A549 (cell line): ENCODE measurements around the gene CRYBA4. TPM values are rescaled to one million over a fixed set of nuclear protein-coding genes. Genes with fewer than 3 reads are reported as not detected.

Experiments used
- ATAC-seq, 2 experiments: fragments of 200-7000 bp in 1 of 2; fragments of >200 bp in 1 of 2; cut with Nextera tagmentation in 1 of 2; cut with Tn5 transposase in 1 of 2; 3 replicates each; pipeline versions ENCODE4 v1.8.0 to v1.9.1; 2018 to 2020; ENCODE audit warnings: mild to moderate bottlenecking in 1 of 2, moderate library complexity in 1 of 2
- CTCF ChIA-PET: fragments of 300-600 bp; sonication (Branson Sonifier 250); formaldehyde crosslinking; extraction: SDS; loops from one replicate; lab custom pipeline; 2021; ENCODE audit warnings: antibody characterized with exemption, inconsistent platforms; lab: Yijun Ruan, JAX
- POLR2A ChIA-PET: fragments of 350-600 bp; formaldehyde crosslinking; extraction: SDS; loops from one replicate; lab custom pipeline; 2021; ENCODE audit warnings: antibody characterized with exemption, inconsistent platforms; lab: Yijun Ruan, JAX
- DNase-seq, 2 experiments: peaks; one replicate each; pipeline versions ENCODE4 v3.0.0 to v3.0.0-alpha.2; 2011 to 2016; ENCODE audit warnings: low read depth in 1 of 2, low spot score in 1 of 2
- FAIRE-seq: peaks from 2 replicates; lab custom pipeline; 2011; peaks lifted over from hg19 to GRCh38; lab: Jason Lieb, UNC
- H3K27ac ChIP-seq, 2 experiments: fragments of >200 bp; sonication (Bioruptor Twin); formaldehyde crosslinking; 3 replicates each; pipeline ENCODE4 v1.5.1; 2016 to 2017
- H3K4me1 ChIP-seq: fragments of >200 bp; sonication (Bioruptor Twin); formaldehyde crosslinking; 3 replicates; pipeline ENCODE4 v1.6.1; 2016
- H3K4me2 ChIP-seq: fragments of >200 bp; sonication (Bioruptor Twin); formaldehyde crosslinking; 3 replicates; pipeline ENCODE4 v1.6.1; 2016
- H3K4me3 ChIP-seq: fragments of >200 bp; sonication (Bioruptor Twin); formaldehyde crosslinking; 3 replicates; pipeline ENCODE4 v1.5.1; 2016
- H3K9me3 ChIP-seq: fragments of >200 bp; sonication (Bioruptor Twin); formaldehyde crosslinking; 3 replicates; pipeline ENCODE4 v1.6.1; 2016
- BHLHE40 ChIP-seq: IDR thresholded peaks from 2 replicates; pipeline ENCODE4 v1.6.1; 2012; ENCODE audit warnings: low read depth, low read length, inconsistent platforms
- CHD2 ChIP-seq: fragments of 150-350 bp; IDR thresholded peaks from 2 replicates; pipeline ENCODE4 v1.6.1; 2014; ENCODE audit warnings: low read length; ENCODE audit not compliant: partially characterized antibody
- FOXS1 ChIP-seq: fragments of 250-450 bp; sonication (Bioruptor Pico); IDR thresholded peaks from 2 replicates; pipeline ENCODE4 v1.5.0; 2020; ENCODE audit warnings: mild to moderate bottlenecking, moderate library complexity
- HOXA7 ChIP-seq: fragments of 250-450 bp; sonication (Bioruptor Pico); IDR thresholded peaks from 2 replicates; pipeline ENCODE4 v1.5.0; 2020; ENCODE audit warnings: mild to moderate bottlenecking, moderate library complexity
- HOXB5 ChIP-seq: fragments of 250-450 bp; sonication (Bioruptor Pico); IDR thresholded peaks from 2 replicates; pipeline ENCODE4 v1.5.0; 2020; ENCODE audit warnings: mild to moderate bottlenecking, moderate library complexity
- KDM1A ChIP-seq: fragments of 200-600 bp; sonication (generic); IDR thresholded peaks from 2 replicates; pipeline ENCODE4 v1.6.1; 2016; ENCODE audit warnings: low read depth, mild to moderate bottlenecking
- KDM5A ChIP-seq: fragments of 200-600 bp; sonication (generic); IDR thresholded peaks from 2 replicates; pipeline ENCODE4 v1.6.1; 2016; ENCODE audit warnings: antibody characterized with exemption, mild to moderate bottlenecking
- MAFK ChIP-seq: fragments of 450-650 bp; IDR thresholded peaks from 2 replicates; pipeline ENCODE4 v1.6.1; 2014; ENCODE audit not compliant: partially characterized antibody
- RFX5 ChIP-seq: fragments of 450-650 bp; IDR thresholded peaks from 2 replicates; pipeline ENCODE4 v1.7.1; 2014; ENCODE audit warnings: antibody characterized with exemption, mild to moderate bottlenecking, moderate library complexity
- TP53 ChIP-seq: fragments of 250-450 bp; sonication (Bioruptor Pico); IDR thresholded peaks from 2 replicates; pipeline ENCODE4 v1.5.0; 2021; ENCODE audit warnings: mild to moderate bottlenecking, moderate library complexity
- ZFP36 ChIP-seq: fragments of 450-650 bp; IDR thresholded peaks from 2 replicates; pipeline ENCODE4 v1.6.1; 2014; ENCODE audit warnings: borderline replicate concordance; ENCODE audit not compliant: partially characterized antibody
- WGBS: methylation state at CpG from one replicate; pipeline ENCODE4 v1.1.6; 2017; ENCODE audit errors: missing lambda C conversion rate; 5-methylcytosine and 5-hydroxymethylcytosine counted together
- polyA plus RNA-seq, 4 experiments: library from polyadenylated mRNA; depleted of rRNA in 3 of 4; stranded (reverse); fragments of >200 nt; fragmentation: RNase III in 1 of 4; extraction: RNeasy Plus Mini Kit Qiagen cat#74134 plus additional on column Dnase treatment in 1 of 4; gene quantifications; 2 replicates in 3 of 4; 3 replicates in 1 of 4; pipeline ENCODE4 v1.2.3, GENCODE V29; 2011 to 2017
- TF ChIP-seq, protein P1 (sequence below): IDR thresholded peaks from 2 replicates; pipeline ENCODE4 v1.6.1; 2012; ENCODE audit warnings: low read depth, borderline replicate concordance
- TF ChIP-seq, protein P2 (sequence below): fragments of 150-350 bp; IDR thresholded peaks from 2 replicates; pipeline ENCODE4 v1.6.1; 2014; ENCODE audit warnings: low read depth, mild to moderate bottlenecking, low read length
- TF ChIP-seq, protein P3 (sequence below): fragments of >200 bp; sonication (Bioruptor Twin); formaldehyde crosslinking; IDR thresholded peaks from 3 replicates; pipeline ENCODE4 v1.5.1; 2016
- TF ChIP-seq, protein P4 (sequence below): IDR thresholded peaks from 2 replicates; pipeline ENCODE4 v1.6.1; 2012
- TF ChIP-seq, protein P5 (sequence below): fragments of 250-450 bp; sonication (Bioruptor Pico); IDR thresholded peaks from 2 replicates; pipeline ENCODE4 v1.5.0; 2021; ENCODE audit warnings: mild to moderate bottlenecking, moderate library complexity, borderline replicate concordance
- TF ChIP-seq, protein P6 (sequence below): fragments of 200-600 bp; sonication (generic); IDR thresholded peaks from 2 replicates; pipeline ENCODE4 v1.6.1; 2016; ENCODE audit warnings: antibody characterized with exemption, mild to moderate bottlenecking, moderate library complexity

Gene CRYBA4
- polyA plus RNA-seq, 2 of the 4 experiments (the other 2 are of a cell fraction) = not detected

DNA sequence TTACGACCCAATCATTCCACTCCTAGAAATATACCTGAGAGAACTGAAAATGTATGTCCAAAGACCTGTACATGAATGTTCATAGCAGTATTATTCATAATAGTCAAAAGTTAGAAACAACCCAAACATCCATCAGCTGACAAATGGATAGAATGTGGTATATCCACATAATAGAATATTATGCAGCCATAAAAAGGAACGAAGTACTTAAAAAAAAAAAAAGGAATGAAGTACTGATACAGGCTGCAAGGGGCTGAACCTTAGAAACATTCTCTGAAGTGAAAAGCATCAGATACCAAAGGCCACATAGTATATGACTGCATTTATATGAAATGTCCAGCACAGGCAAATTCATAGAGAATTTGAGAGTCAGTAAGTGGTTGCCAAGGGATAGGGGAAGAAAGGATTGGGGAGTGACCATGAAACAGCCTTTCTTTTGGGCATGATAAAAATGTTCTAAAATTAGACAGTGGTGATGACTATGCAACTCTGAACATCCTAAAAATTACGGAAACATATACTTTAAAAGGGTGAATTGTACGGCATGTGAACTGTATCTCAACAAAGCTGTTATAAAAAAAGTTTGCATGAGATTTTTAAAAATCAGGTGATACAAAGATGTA lies 33.7 kb upstream of the CRYBA4 start (continued):
- TF ChIP-seq, protein P1, sequence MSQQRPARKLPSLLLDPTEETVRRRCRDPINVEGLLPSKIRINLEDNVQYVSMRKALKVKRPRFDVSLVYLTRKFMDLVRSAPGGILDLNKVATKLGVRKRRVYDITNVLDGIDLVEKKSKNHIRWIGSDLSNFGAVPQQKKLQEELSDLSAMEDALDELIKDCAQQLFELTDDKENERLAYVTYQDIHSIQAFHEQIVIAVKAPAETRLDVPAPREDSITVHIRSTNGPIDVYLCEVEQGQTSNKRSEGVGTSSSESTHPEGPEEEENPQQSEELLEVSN = no peak

DNA sequence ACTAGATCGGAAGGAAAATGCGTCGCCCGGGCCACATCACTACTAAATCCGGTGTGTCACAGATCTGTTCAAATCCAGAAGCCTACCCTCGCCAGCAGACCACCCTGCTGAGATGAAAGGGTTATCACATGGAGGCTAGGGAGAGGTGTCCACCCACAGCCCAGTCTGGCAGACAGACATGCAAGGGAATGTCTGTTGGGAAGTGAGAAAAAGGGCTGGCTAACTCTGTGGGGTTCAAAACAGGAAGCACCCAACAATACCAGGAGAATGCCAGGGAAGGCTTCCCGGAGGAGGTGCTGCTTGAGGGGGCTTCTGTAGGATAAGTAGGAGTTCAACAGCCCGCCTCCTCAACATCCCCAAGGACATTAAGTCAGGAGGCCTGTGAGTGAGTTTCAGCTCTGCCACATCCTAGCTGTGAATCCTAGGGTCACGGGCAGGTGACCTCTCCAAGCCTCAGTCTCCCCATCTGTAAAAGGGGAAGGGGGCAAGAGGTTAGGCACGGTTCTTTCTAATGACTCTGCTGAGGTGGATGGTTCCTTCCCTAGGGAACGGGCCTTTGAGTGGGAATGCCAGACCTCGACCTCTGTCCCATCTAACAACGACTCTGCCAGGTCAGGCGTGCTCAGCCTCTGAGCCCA lies 32.9 kb upstream of the CRYBA4 start:
- no peaks in the 10 kb centered on the region for H3K9me3 ChIP-seq
- H3K4me3 ChIP-seq = peak overlapping the region; percentile 96
- TF ChIP-seq, protein P2, sequence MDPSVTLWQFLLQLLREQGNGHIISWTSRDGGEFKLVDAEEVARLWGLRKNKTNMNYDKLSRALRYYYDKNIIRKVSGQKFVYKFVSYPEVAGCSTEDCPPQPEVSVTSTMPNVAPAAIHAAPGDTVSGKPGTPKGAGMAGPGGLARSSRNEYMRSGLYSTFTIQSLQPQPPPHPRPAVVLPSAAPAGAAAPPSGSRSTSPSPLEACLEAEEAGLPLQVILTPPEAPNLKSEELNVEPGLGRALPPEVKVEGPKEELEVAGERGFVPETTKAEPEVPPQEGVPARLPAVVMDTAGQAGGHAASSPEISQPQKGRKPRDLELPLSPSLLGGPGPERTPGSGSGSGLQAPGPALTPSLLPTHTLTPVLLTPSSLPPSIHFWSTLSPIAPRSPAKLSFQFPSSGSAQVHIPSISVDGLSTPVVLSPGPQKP = no peak
- TF ChIP-seq, protein P3, sequence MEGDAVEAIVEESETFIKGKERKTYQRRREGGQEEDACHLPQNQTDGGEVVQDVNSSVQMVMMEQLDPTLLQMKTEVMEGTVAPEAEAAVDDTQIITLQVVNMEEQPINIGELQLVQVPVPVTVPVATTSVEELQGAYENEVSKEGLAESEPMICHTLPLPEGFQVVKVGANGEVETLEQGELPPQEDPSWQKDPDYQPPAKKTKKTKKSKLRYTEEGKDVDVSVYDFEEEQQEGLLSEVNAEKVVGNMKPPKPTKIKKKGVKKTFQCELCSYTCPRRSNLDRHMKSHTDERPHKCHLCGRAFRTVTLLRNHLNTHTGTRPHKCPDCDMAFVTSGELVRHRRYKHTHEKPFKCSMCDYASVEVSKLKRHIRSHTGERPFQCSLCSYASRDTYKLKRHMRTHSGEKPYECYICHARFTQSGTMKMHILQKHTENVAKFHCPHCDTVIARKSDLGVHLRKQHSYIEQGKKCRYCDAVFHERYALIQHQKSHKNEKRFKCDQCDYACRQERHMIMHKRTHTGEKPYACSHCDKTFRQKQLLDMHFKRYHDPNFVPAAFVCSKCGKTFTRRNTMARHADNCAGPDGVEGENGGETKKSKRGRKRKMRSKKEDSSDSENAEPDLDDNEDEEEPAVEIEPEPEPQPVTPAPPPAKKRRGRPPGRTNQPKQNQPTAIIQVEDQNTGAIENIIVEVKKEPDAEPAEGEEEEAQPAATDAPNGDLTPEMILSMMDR = no peak
- TF ChIP-seq ZFP36 = peak; percentile 1
- TF ChIP-seq TP53 (CRISPR knock-in tag) = no peak
- TF ChIP-seq, protein P1 = no peak
- no peak for TF ChIP-seq HOXA7 (CRISPR knock-in tag)
- no peak for TF ChIP-seq CHD2
- TF ChIP-seq, protein P4, sequence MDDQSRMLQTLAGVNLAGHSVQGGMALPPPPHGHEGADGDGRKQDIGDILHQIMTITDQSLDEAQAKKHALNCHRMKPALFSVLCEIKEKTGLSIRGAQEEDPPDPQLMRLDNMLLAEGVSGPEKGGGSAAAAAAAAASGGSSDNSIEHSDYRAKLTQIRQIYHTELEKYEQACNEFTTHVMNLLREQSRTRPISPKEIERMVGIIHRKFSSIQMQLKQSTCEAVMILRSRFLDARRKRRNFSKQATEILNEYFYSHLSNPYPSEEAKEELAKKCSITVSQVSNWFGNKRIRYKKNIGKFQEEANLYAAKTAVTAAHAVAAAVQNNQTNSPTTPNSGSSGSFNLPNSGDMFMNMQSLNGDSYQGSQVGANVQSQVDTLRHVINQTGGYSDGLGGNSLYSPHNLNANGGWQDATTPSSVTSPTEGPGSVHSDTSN = no peak
- TF ChIP-seq, protein P5, sequence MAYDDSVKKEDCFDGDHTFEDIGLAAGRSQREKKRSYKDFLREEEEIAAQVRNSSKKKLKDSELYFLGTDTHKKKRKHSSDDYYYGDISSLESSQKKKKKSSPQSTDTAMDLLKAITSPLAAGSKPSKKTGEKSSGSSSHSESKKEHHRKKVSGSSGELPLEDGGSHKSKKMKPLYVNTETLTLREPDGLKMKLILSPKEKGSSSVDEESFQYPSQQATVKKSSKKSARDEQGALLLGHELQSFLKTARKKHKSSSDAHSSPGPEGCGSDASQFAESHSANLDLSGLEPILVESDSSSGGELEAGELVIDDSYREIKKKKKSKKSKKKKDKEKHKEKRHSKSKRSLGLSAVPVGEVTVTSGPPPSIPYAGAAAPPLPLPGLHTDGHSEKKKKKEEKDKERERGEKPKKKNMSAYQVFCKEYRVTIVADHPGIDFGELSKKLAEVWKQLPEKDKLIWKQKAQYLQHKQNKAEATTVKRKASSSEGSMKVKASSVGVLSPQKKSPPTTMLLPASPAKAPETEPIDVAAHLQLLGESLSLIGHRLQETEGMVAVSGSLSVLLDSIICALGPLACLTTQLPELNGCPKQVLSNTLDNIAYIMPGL = no peak
- TF ChIP-seq FOXS1 (CRISPR knock-in tag) = no peak
- TF ChIP-seq, protein P6, sequence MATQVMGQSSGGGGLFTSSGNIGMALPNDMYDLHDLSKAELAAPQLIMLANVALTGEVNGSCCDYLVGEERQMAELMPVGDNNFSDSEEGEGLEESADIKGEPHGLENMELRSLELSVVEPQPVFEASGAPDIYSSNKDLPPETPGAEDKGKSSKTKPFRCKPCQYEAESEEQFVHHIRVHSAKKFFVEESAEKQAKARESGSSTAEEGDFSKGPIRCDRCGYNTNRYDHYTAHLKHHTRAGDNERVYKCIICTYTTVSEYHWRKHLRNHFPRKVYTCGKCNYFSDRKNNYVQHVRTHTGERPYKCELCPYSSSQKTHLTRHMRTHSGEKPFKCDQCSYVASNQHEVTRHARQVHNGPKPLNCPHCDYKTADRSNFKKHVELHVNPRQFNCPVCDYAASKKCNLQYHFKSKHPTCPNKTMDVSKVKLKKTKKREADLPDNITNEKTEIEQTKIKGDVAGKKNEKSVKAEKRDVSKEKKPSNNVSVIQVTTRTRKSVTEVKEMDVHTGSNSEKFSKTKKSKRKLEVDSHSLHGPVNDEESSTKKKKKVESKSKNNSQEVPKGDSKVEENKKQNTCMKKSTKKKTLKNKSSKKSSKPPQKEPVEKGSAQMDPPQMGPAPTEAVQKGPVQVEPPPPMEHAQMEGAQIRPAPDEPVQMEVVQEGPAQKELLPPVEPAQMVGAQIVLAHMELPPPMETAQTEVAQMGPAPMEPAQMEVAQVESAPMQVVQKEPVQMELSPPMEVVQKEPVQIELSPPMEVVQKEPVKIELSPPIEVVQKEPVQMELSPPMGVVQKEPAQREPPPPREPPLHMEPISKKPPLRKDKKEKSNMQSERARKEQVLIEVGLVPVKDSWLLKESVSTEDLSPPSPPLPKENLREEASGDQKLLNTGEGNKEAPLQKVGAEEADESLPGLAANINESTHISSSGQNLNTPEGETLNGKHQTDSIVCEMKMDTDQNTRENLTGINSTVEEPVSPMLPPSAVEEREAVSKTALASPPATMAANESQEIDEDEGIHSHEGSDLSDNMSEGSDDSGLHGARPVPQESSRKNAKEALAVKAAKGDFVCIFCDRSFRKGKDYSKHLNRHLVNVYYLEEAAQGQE = no peak
- TF ChIP-seq HOXB5 = no peak
- TF ChIP-seq RFX5 = no peak
- TF ChIP-seq MAFK = no peak
- TF ChIP-seq KDM1A = 0 out of 2 replicates have a peak, but pooled peaks have one; percentile 12
- no peak for TF ChIP-seq BHLHE40
- no peak for TF ChIP-seq KDM5A
- 65% methylated on average over 13 of the region's 14 CpGs for WGBS
- ChIA-PET CTCF (no interaction called here), POLR2A (no interaction called here)
- DNase-seq (no peak), FAIRE-seq (no peak), ATAC-seq (no peak)
- H3K4me1 ChIP-seq = peaks cover 16% of the 10 kb centered on the region; the same call in 2 of the 3 replicates
- peak overlapping the region; percentile 81 to 97 for H3K27ac ChIP-seq
- H3K4me2 ChIP-seq = peak overlapping the region; percentile 99
